Stimulated activated CD4-positive, alpha-beta T cell treated with anti-CD3 and anti-CD28 coated beads, Interleukin-15, amount 100 ng/mL, for 1 hour (primary cell): ENCODE measurements around the gene C2CD4B.

ENCODE experiments used
- DNase-seq, 2 donors: peaks; one replicate each; pipeline ENCODE4 v3.0.0-alpha.2; 2020; ENCODE audit warnings: low read depth in 1 of 2, low spot score in 1 of 2

Gene C2CD4B, protein sequence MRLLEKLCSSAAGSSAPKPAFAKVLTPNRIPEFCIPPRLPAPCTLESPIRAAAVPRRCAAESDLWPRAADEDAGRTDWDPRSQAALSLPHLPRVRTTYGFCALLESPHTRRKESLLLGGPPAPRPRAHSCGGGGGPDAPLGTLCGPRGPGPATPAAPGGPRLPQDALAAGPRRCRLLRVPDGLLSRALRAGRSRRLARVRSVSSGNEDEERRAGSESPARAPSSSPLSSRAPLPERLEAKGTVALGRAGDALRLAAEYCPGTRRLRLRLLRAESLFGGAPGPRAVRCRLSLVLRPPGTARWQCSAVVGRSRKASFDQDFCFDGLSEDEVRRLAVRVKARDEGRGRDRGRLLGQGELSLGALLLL

DNA sequence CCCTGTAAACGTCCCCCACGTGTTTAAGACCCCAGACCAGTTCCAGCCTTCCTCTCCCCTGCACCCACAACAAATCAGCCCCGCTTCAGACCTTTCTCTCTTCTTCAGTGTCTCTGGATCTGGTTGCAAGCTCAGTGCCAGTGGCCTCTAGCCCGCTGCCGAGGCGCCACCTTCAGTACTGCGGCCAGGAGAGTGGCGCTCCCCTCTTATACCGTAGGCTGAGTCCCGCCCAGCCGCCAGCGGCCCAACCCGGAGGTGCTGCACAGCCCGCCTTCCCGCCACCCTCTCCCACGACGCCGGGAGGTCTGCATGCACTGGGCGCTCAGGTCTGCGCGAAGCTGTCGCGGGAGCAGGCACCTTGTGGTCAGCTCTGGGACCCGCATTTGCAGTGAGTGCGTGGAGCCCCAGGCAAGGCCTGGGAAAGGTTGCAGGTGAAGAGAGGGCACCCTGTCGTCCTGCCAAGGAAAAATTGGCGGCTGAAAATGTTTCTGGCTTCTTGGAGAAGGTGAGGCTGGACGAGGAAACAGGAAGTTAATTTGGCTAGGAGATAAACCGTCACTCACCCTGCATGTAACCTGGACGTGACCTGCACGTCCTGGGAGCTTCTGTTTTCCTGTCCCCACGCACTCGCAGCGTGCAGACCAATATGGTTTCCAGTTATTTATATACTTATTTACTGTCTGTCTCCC is at the start of gene C2CD4B:
Gene C2CD4B (minus strand): TSS at position 182 of the 689 bp plus-strand sequence. CDS start 301 bp downstream, outside the sequence.
- no peak for DNase-seq

DNA sequence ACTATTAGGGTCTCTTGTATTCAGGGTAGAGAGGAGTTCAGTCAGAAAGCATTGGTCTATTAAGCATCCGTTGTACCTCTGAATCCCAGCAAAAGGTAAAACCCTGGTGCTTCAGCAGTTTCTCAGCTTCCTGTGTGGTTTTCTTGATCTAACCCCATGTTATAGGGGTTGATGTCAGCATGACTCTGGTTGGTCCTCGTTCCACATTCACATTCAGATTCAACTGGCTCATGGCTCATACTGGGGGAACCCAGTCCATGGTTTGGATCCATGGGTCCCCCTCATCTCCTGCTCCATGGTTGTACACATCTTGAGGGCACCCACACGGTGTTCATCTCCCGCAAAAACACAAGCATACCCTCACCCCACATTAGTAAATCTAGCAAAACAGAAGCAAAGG is 47.7 kb upstream of the C2CD4B start:
- DNase-seq = no peak

DNA sequence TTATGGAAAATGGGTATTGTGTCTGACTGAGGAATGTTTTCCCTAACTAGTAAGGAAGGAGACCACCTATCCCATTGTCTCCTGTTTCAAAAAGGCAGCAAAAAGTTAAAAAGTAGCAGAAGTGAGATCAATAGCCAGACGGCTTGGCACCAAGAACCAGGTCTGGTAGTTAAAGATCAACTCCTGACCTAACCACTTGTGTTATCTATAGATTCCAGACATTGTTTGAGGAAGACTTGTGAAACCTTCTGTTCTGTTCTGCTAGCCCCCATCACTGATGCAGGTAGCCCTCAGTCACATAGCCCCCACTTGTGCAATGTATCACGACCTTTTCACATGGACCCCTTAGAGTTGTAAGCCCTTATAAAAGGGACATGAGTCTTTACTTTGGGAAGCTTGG is 46.3 kb upstream of the C2CD4B start:
- DNase-seq = no peak

DNA sequence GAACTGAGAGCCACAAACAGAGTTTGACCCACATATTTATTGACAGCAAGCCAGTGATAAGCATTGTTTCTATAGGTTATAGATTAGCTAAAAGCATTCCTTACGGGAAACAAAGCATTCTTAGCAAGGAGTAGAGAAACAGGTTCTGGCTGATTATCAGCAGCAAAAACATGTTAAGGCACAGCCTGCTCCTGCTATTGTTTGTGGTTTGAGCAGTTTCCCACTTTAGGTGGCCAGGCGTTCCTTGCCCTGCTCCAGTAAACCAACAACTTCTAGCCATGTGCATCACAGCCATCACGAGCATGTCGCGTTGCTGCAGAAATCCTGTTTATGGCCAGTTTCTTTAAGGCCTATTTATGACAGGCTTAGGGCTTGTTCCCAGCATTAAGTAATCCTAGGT is 44.7 kb upstream of the C2CD4B start:
- DNase-seq = no peak

DNA sequence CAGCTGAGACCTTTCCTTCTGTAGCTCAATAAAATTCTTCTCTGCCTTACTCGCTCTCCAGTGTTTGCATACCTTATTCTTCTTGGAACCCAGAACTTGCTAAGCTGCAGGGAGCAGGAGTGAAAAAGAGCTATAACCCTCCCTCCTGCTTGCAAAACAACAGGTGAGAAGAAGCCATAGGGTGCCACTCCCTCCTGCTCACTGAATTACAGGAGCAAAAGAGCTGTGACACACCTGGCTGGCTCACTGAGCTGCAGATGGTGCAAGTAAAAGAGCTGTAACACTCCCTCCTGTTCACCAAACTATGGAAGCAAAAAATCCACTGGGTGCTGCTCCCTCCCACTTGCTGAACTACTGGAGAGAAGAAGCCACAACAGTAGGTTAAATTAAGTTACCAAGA is 44.2 kb upstream of the C2CD4B start:
- DNase-seq = no peak

DNA sequence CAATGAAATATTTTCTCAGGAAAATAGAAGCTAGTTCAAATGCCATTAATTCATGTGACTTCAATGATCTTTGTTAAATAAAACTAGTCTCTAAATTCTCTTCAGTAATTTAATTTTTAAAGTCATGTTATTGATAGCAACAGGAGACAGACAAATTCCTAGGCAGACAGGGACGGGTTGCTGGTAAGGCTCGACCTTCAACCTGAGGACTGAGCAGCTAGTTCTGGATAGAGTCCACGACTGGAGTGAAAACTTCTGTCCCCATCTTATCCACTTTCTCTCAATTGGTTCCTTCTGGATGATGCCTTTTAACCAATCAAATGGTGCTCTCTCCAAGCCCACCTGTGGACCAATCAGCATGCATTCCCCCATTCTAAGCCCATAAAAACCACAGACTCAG is 43.8 kb upstream of the C2CD4B start:
- DNase-seq = no peak

DNA sequence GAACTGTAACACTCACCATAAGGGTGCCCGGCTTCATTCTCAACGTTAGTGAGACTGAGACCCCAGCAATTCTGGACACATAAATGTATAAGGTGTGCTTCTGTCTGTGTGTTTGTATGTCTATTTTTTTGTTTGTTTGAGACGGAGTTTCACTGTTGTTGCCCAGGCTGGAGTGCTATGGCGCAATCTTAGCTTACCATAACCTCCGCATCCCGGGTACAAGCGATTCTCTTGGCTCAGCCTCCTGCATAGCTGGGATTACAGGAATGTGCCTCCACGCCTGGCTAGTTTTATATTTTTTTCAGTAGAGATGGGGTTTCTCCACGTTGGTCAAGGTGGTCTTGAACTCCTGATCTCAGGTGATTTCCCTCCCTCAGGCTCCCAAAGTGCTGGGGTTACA is 43.3 kb upstream of the C2CD4B start:
- DNase-seq = no peak

DNA sequence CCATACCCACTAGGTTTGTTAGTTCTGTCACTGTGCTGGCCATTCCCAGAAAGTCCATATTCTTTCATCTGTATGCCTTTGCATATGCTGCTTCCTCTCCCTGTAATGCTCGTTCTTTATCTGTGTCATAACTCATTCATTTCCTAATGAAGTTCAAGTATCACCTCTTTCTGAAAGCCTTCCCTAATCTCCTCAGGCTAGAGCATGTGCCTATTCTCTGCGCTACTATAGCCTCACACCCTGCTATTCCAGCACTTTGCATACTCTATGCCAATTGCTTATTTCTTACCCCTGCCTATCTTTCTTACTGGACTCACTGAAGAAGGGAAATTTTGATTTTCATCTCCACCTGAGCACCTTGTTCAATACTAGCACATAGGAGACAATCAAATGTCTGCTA is 25.6 kb upstream of the C2CD4B start:
- DNase-seq = no peak

DNA sequence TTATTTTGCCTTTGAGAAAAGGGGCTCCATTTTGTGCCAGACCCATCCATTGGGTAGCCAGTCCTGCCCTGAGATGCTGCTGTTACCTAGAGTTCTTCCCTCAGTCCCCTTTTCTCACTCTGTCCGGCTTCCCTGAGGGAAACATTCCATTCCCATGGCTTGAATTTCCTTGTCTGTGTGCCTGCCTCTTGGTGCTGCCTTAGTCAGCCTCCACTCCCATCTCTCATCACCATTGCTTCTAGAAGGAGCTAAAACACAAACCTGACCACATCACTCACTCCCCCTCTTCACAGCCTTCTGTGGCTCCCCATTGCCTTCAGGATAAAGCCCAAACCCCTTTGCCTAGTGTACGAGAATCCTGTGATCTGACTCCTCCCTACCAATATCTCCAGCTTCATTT is 25.2 kb upstream of the C2CD4B start:
- no peak for DNase-seq

DNA sequence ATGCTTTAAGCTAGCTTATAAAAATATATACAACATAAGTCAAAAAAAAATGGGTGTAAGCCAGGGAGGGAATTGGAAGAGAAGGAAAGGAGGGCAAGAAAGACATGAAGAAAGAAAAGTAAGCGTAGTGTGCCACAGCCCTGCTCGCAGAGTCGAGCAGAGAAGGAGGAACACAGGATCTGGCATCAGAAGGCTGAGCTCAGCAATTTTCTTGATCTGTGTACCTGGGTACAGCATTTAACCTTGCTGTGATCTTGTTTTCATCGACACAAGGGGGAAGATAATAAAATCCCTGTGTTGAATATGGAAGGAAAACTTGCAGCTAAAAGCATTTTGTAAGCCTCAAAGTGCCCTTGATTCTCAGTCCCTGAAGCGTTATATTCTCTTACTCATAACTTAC is 23.7 kb upstream of the C2CD4B start:
- no peak for DNase-seq

DNA sequence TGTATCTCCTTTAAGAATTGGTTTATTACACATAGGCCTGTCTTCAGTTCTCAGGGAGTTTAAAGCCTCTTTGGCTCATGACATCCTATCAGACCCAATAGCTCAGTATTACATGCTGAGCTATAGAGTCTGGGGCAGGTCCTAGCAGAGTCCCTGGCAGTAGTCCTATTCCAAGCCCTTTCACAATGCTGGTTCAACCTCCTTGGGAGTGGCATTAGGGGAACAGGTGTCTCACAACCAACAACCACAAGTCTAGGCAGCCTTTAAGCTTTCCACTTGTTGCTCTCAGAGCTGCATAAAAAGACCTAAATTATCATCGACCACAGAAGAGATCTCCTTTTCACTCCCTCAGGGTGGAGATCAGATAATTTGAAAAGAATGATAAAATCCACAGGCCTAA is 22.8 kb upstream of the C2CD4B start:
- DNase-seq = no peak

DNA sequence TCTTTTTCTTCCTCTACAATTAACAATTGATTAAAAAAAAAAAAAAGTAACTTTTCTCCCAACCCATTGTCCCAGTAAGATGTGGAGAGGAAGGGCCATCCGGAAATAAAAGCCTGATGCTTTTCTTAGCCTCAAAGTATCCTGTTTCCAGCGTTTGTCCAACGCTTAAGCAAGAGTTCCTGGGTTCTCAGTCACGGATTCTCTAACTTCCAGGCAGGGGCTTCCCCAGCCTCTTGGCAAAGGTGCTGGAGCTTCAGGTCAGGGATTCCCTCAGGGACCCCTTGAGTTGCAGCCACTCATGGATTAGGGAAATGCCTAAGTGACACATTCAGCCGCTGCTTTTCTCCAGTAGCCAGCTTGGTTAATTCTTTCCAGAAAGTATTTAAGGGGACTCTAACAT is 22.3 kb upstream of the C2CD4B start:
- DNase-seq = no peak

DNA sequence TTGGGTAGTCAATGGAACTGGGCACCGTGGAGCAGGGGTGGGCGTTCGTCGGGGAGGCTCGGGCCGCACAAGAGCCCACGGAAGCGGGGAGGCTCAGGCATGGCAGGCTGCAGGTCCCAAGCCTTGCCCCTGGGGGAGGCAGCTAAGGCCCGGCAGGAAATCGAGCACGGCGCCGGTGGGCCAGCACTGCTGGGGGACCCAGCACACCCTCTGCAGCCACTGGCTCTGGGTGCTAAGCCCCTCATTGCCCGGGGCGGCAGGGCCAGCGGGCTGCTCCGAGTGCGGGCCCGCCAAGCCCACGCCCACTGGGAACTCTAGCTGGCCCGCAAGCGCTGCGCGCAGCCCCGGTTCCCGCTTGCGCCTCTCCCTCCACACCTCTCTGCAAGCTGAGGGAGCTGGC is 21.5 kb upstream of the C2CD4B start:
- DNase-seq = no peak

DNA sequence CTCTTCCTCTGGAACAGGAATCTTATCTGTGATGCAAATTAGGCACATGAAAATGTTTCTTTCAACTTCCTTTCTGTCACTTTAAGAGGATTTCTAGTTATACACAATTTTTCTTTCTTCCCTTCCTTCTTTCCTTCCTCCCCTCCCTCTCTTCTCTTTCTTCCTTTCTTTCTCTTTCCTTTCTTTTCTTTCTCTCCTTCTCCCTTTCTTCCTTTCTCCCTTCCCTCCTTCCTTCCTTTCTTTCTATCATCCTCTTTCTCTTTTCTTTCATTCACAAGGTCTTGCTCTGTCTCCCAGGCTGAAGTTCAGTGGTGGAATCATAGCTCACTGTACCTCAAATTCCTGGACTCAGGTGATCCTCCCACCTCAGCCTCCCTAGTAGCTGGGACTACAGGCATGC is 18.0 kb upstream of the C2CD4B start:
- DNase-seq = no peak

DNA sequence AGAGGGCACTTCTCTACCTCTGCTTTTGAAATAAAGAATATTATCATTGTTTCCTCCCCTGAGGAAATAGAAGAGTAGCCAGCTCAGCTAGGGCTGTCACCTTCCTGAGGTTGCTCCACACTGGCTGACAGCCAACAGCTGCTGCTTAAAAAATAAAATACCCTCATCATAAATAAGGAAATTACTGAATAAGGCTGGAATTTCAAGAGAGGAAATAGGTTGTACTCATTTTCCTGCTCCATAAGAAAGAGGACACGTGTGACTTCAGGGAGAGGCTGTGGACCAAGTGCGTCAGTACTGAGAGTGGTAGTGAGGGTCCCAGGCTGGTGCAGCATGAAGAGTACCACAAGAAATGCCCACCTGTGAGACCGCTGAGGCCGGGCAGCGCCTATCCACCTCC is 8.1 kb upstream of the C2CD4B start:
- DNase-seq = no peak

DNA sequence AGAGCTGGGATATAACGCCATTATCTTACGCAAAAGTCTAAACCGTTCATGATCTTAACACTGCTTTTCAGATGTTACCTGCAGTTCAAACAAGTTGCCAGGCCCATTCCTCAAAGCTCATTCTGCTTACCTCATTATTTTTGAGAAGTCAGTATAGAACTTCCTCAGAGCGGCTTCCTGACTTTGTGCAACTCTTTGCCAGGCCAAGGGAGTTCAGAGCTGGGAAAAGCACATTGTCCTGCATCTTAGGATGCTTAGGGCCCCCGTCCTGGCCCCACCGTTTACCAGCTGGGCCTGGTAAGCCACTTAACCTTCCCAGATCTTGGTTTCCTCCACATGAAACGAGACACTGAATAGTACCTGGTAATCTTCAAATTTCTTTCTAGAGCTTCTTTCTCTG is 6.8 kb upstream of the C2CD4B start:
- DNase-seq = no peak

DNA sequence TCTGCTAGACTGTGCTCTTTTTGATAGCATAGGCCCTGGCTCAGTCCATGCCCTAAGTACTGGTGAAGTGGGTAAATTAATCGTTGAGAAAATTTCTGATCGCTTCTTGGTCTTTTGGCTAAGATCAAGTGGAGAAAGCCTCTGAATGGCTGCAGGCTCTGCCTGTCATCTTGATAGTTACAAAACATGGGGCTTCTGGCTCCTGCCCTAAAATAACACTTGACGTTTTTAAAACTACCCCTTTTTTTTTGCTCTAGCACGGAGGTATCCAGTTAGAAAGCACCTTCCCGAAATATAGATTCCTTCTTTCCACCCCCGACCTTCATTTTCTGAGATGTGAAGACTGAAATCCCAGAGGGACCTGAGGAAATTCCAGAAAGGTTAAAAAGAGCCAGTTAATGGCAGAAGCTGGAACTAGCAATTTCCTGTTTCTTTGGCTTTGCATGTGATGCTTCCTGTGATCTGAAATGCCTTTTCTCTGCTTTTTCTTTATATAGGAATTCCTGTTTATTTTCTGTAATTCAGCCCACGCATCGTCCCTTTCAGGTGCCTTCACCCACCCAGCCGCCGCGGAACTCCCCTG is 799 bp upstream of the C2CD4B start:
- DNase-seq = no peak

DNA sequence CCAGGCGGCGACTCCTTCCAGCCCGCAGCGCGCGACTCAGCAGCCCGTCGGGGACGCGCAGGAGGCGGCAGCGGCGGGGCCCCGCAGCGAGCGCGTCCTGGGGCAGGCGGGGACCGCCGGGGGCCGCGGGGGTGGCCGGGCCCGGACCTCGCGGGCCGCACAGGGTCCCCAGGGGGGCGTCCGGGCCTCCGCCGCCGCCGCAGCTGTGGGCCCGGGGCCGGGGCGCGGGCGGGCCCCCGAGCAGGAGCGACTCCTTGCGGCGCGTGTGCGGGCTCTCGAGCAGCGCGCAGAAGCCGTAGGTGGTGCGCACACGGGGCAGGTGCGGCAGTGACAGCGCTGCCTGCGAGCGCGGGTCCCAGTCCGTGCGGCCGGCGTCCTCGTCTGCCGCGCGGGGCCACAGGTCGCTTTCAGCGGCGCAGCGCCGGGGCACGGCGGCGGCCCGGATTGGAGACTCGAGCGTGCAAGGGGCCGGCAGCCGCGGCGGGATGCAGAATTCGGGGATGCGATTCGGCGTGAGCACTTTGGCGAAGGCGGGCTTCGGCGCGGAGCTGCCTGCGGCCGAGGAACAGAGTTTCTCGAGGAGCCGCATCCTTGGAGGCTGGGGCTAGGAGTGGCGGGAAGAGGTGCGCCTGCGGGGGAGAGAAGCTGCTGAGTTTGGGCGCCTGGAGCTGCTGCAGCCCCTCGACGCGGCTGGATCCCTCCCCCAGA is 535 bp downstream of the C2CD4B start:
- DNase-seq = no peak

DNA sequence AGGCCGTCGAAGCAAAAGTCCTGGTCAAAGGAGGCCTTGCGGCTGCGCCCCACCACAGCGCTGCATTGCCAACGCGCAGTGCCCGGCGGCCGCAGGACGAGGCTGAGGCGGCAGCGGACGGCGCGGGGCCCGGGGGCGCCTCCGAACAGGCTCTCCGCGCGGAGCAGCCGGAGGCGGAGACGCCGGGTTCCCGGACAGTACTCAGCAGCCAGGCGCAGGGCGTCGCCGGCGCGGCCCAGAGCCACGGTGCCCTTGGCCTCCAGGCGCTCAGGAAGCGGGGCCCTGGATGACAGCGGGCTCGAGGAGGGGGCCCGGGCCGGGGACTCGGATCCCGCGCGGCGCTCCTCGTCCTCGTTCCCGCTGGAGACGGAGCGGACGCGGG is 1.1 kb downstream of the C2CD4B start:
- no peak for DNase-seq

DNA sequence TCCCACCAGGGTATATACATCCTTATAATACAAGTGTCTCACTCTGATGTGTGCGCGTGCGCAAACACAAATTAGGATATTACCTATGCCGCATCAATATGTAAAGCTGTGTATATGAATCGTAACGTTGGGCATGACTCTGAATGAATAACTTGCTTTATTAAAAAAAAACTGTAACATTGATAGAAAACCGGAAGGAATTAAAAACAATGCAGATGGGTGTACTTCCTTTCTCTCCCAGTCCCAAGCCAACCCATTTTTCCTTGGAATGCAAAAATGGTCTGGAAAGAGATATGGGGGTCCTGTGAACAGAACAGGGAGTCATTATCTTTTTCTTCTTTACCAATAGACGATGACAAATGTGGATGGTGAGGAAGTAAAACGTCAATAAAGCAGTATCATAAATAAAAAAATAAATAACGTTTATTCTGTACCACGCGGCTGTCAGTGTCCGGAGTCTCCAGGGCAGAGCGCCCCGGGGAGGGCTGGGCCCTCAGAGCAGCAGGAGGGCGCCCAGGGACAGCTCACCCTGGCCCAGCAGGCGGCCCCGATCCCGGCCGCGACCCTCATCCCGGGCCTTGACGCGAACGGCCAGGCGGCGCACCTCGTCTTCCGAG is 1.6 kb downstream of the C2CD4B start:
- DNase-seq = no peak

DNA sequence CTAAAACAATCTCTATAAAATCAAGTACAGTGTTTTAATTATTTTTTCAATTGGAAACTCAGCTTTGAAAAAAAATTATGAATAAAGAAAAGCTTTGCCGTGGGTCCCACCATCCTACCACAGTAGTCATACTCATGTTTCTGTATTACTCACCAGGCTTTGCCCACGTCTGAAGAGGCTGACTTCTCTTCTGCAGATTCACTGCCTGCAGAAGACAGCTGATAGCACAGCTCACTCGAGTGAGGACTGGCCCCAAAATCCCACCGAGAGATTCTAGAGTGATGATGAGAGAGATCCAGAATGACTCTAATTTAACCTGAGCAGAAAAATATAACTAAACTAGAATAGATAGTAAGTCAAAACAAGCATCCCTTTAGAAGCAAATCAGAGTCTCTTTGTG is 11.9 kb downstream of the C2CD4B start:
- no peak for DNase-seq

DNA sequence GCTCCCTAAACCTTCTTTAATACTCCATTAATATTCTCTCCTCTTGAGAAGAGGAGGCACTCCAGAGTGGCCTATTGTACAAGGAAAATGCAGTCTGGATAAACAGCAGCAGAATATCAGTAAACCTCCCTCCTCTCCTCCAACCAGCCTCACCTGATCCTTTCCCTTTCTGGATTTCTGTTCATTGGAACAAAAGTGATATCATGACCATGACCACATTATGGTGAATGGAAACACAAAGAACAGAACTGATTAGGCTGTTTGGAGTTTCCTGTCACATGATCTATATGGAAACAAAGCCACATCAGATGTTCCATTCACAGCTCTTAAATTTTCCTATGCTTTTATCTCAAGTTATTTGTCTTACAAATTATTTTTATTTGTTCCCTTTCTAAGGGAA is 14.6 kb downstream of the C2CD4B start:
- no peak for DNase-seq
